Smooth muscle cell (in vitro differentiated cells): ENCODE results near the gene KCTD1. TPM values are rescaled to one million over a fixed set of nuclear protein-coding genes. Genes with fewer than 3 reads are reported as not detected.

Experiments used
- DNase-seq: peaks from one replicate; lab custom pipeline; 2025; ENCODE audit not compliant: unreplicated experiment; lab: John Stamatoyannopoulos, UW
- H2AFZ ChIP-seq: fragments of 200-600 bp; sonication (generic); 2 replicates; pipeline ENCODE4 v1.6.0; 2016; ENCODE audit warnings: antibody characterized with exemption, low read depth, mild to moderate bottlenecking
- H3F3A ChIP-seq: fragments of 200-600 bp; sonication (generic); 2 replicates; pipeline ENCODE4 v1.6.0; 2017; ENCODE audit warnings: antibody characterized with exemption, low read depth
- H3K27ac ChIP-seq: fragments of 200-600 bp; sonication (generic); 2 replicates; pipeline ENCODE4 v1.5.1; 2016; ENCODE audit warnings: low read depth, mild to moderate bottlenecking
- H3K27me3 ChIP-seq: fragments of 200-600 bp; sonication (generic); 2 replicates; pipeline ENCODE4 v1.6.1; 2016; ENCODE audit warnings: low read depth, mild to moderate bottlenecking
- H3K36me3 ChIP-seq: fragments of 200-600 bp; sonication (generic); 2 replicates; pipeline ENCODE4 v1.5.1; 2016; ENCODE audit warnings: low read depth
- H3K4me1 ChIP-seq: fragments of 200-600 bp; sonication (generic); 2 replicates; pipeline ENCODE4 v1.5.1; 2016; ENCODE audit warnings: low read depth
- H3K4me2 ChIP-seq: fragments of 200-600 bp; sonication (generic); 2 replicates; pipeline ENCODE4 v1.6.0; 2016; ENCODE audit warnings: mild to moderate bottlenecking
- H3K4me3 ChIP-seq: fragments of 200-600 bp; sonication (generic); 2 replicates; pipeline ENCODE4 v1.5.1; 2016; ENCODE audit warnings: mild to moderate bottlenecking
- H3K79me2 ChIP-seq: fragments of 200-600 bp; sonication (generic); 2 replicates; pipeline ENCODE4 v1.6.0; 2016; ENCODE audit warnings: low read depth, mild to moderate bottlenecking
- H3K9ac ChIP-seq: fragments of 200-600 bp; sonication (generic); 2 replicates; pipeline ENCODE4 v1.6.0; 2016; ENCODE audit warnings: low read depth
- H3K9me3 ChIP-seq: fragments of 200-600 bp; sonication (generic); replicated peaks from 2 replicates; pipeline ENCODE4 v1.5.1; 2016; ENCODE audit warnings: low read depth
- H4K20me1 ChIP-seq: fragments of 200-600 bp; sonication (generic); 2 replicates; pipeline ENCODE4 v1.6.0; 2016; ENCODE audit warnings: low read depth
- CTCF ChIP-seq: fragments of 200-600 bp; sonication (generic); IDR thresholded peaks from 2 replicates; pipeline ENCODE4 v1.5.1; 2017; ENCODE audit warnings: borderline replicate concordance, mild to moderate bottlenecking, antibody characterized with exemption; ENCODE audit not compliant: insufficient read depth, poor library complexity, severe bottlenecking
- WGBS: methylation state at CpG from one replicate; pipeline ENCODE4 v1.1.7; 2016; ENCODE audit warnings: low lambda C conversion rate; 5-methylcytosine and 5-hydroxymethylcytosine counted together
- polyA plus RNA-seq: library from polyadenylated mRNA; unstranded; fragments of >200 nt; fragmentation: Nextera tagmentation; extraction: Ambion mirVana; gene quantifications from 2 replicates; pipeline ENCODE4 v1.2.1, GENCODE V29; 2016
- total RNA-seq: library from RNA; depleted of rRNA; stranded (reverse); fragments of >200 nt; gene quantifications from 2 replicates; pipeline ENCODE4 v1.2.3, GENCODE V29; 2014

Gene KCTD1
- total and polyA plus RNA-seq, 2 experiments from 2014 or later, result 2.3 to 11.4 TPM

GRCh38 chr18:26555804-26556553 lies 7.6 kb upstream of the KCTD1 start:
- no peaks in the 10 kb centered on the region for H4K20me1 ChIP-seq
- H2AFZ ChIP-seq, result no peak overlapping the region
- H3K79me2 ChIP-seq, result no peaks in the 10 kb centered on the region
- DNase-seq, result no peak
- TF ChIP-seq CTCF, result no peak
- H3K27ac ChIP-seq, result no peak overlapping the region
- H3K4me2 ChIP-seq, result no peak overlapping the region
- WGBS, result 92% methylated on average over 4 of the region's 4 CpGs
- no peak overlapping the region for H3K9ac ChIP-seq
- no peaks in the 10 kb centered on the region for H3F3A ChIP-seq
- H3K4me1 ChIP-seq, result peaks cover 9% of the 10 kb centered on the region
- H3K27me3 ChIP-seq, result peaks cover 45% of the 10 kb centered on the region
- H3K36me3 ChIP-seq, result no peaks in the 10 kb centered on the region
- H3K4me3 ChIP-seq, result no peak overlapping the region
- no peaks in the 10 kb centered on the region for H3K9me3 ChIP-seq

- TF ChIP-seq CTCF, result no peak
- H3K79me2 ChIP-seq, result no peaks in the 10 kb centered on the region
- no peaks in the 10 kb centered on the region for H4K20me1 ChIP-seq
- no peak overlapping the region for H3K9ac ChIP-seq
- H3K4me2 ChIP-seq, result no peak overlapping the region
- H3K4me1 ChIP-seq, result peaks cover 13% of the 10 kb centered on the region
- H3K4me3 ChIP-seq, result no peak overlapping the region
- H3K27ac ChIP-seq, result no peak overlapping the region
- WGBS, result 88% methylated on average over 1 of the region's 1 CpG
- no peaks in the 10 kb centered on the region for H3K9me3 ChIP-seq
- H3K36me3 ChIP-seq, result no peaks in the 10 kb centered on the region
- H3F3A ChIP-seq, result no peaks in the 10 kb centered on the region
- H2AFZ ChIP-seq, result no peak overlapping the region
- no peak for DNase-seq
- H3K27me3 ChIP-seq, result peaks cover 58% of the 10 kb centered on the region
Measured at GRCh38 chr18:26553943-26554342, 5.6 kb upstream of the KCTD1 start.

GRCh38 chr18:26551695-26552081 lies 3.3 kb upstream of the KCTD1 start:
- H3F3A ChIP-seq, result no peaks in the 10 kb centered on the region
- H3K4me2 ChIP-seq, result no peak overlapping the region
- WGBS, result 63% methylated on average over 4 of the region's 4 CpGs

More at GRCh38 chr18:26551695-26552081, 3.3 kb upstream of the KCTD1 start:
- Histone ChIP-seq H3K9ac (no peak overlapping the region), H3K4me1 (peaks cover 13% of the 10 kb centered on the region), H3K9me3 (no peaks in the 10 kb centered on the region), H3K36me3 (no peaks in the 10 kb centered on the region), H3K79me2 (no peaks in the 10 kb centered on the region), H3K27me3 (peaks cover 65% of the 10 kb centered on the region), H2AFZ (no peak overlapping the region), H3K27ac (no peak overlapping the region), H4K20me1 (peaks cover 8% of the 10 kb centered on the region), H3K4me3 (no peak overlapping the region)
- no peak for DNase-seq
- TF ChIP-seq CTCF, result no peak
